HG03039 (cell line): Measurements from ENCODE around the gene TIAL1.
"Not testable (repeated sequence)": the region's sequence is repeated elsewhere in the genome, so short reads cannot be mapped to it uniquely, and the experiment has no call there.

Experiments used
- ATAC-seq: cut with Tn5 transposase; IDR thresholded peaks from one replicate; pipeline ENCODE4 v1.9.1; 2021; ENCODE audit warnings: mild to moderate bottlenecking, moderate library complexity; ENCODE audit not compliant: unreplicated experiment

Gene TIAL1

DNA sequence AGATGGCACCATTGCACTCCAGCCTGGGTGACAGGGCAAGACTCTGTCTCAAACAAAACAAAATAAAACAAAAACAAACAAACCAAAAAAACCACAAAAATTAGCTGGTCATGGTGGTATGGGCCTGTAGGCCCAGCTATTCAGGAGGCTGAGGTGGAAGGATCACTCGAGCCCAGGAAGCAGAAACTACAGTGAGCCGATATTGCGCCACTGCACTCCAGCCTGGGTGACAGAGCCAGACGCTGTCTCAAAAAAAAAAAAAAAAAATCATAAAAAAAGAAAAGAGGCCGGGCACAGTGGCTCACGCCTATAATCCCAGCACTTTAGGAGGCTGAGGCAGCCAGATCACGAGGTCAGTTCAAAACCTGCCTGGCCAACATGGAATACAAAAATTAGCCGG, 64.0 kb downstream of the TIAL1 start:
- not testable (repeated sequence) for ATAC-seq

DNA sequence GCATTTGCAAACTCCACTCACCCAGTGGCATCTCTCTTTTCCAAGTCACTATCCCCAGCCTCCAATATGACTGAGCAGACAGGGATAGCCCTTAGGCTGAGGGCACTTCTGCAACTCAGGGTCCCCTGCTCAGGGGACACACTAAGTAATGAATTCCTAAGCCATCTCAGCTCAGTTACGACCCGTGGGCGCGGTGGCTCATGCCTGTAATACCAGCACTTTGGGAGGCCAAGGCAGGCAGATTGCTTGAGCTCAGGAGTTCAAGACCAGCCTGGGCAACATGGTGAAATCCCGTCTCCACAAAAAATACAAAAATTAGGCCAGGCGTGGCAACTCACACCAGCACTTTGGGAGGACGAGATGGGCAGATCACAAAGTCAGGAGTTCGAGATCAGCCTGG, 64.5 kb downstream of the TIAL1 start:
- not testable (repeated sequence) for ATAC-seq

DNA sequence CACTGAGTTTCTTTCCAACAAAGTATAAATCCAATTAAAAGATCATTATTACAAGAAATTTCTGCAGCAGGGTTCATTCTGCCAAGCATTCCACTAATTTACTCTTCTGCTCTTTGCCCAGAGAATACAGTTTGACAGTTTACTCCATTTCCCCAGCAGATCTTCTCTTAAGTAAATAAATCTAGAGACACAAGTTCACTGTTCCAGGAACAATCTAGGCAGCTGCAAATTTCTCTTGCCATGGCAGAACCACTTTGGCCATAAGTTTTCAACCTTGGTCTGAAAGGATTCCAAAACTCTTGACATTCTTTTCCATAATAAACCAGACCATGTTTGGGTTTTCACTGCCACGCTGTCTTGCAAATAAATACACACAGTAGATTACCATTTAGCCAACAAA, 65.7 kb downstream of the TIAL1 start:
- no peak for ATAC-seq

DNA sequence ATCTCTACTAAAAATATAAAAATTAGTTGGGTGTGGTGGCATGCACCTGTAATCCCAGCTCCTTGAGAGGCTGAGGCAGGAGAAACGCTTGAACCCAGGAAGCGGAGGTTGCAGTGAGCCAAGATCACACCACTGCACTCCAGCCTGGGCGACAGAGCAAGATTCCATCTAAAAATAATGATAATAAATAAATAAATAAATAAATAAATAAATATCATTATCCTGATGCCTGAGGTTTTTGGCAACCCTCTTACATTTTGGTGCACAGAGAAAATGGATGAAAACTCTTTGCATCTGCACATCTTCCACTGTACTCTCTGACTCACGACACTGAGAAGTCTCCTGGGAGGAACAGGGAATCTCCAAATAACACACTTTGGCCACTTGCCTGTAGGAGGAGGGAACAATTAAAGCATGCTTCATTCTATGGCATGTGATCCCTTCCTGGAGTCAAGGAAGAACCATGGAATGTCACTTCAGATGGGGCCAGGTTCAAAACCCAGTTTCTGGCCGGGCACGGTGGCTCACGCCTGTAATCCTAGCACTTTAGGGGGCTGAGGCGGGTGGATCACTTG, 68.0 kb downstream of the TIAL1 start:
- not testable (repeated sequence) for ATAC-seq

DNA sequence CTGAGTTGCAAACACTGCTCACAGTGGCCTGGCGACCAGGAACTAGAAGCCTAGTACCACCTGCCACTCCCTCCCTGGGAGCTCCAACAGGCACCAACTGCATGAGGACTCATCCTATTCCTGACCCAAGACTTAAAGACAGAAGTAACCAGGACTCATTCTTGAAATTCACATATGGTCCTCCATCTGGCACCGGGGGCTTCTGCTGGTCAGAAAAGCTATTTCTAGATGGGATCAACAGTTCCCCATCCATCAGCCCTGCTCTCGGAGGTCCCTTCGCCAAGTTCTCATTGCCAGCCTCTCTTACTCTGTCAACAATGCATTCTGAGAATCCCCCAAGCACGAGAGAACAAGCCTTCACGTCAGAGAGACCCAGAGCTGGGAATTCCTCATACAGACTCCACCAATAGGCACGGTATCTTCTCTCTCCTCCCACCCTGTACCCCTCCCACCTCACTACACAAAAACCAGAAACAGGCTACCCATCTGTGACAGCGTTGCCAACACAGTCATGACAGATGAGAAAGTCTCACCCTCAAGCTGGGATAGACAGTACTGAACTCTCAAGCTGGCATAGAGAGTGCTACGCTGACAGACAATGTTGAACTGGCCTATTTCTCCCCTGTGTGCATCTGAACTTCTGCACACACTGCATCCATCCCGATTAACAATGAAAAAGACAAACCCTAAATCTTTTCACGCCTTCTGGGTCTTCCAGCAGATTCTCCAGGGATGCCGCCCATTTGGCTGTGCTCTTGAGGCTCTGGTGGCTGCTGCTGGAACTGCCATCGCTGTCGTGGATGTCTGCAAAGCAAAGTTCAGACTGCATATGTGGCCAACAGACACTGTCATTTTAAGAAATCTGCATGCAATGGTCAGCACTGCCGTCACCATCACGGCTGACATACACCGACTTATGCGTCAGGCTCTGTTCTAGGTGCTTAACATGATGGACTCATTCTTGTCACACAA, 69.9 kb downstream of the TIAL1 start:
- no peak for ATAC-seq

DNA sequence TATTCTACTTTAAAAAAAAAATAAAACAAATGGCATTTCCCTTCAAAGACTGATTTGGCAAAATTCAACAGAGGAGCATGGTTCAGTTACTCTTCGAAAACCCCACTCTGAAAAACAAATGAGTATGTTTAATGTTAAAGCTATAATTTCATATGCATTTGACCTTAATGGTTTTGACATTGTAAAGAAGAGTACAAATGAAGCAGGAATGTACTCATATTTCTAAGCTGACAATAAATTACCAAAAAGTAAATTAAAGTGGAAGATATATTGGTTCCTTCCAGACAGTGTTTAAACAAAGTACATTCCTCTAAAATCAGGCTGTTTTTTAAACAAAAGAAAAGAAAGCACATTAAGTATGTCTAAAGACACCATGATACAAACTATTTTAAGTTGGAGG, 70.6 kb downstream of the TIAL1 start:
- ATAC-seq, result no peak

DNA sequence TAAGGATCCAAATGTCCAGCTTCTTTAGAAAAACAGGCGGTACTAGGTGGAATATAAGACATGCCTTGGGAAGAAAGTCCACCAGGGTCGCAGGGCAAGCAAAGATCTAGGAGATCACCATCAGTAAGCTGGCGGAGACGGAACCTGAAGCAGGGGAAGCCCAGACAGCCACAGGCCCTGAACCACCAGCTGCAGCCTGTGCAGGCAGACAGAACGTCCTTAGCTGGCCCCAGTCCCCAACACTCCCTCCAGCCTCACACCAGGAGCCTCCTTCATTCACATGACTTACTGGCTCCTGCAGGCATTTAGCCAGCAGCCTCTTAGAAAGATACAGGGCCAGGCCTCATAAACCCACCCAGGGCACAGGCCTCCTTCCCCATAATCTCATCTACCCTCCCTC, 71.6 kb downstream of the TIAL1 start:
- ATAC-seq, result no peak

DNA sequence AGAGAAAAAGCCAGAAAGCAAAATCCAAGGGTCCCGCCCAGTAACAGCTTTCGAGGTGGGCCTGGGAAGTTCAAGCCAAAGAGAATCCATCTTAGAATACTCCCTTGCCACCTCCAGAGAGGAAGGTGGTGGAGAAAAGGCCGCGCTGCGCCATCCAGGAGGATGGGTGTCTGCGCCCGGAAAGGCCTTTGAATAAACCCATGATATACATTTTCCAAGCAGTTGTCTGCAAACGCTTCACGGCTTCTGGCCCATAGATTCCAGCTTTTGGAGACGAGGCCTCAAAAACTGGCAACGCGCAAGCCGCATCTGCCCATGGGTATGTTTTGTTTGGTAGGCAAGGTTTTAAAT, 72.1 kb downstream of the TIAL1 start:
- no peak for ATAC-seq

DNA sequence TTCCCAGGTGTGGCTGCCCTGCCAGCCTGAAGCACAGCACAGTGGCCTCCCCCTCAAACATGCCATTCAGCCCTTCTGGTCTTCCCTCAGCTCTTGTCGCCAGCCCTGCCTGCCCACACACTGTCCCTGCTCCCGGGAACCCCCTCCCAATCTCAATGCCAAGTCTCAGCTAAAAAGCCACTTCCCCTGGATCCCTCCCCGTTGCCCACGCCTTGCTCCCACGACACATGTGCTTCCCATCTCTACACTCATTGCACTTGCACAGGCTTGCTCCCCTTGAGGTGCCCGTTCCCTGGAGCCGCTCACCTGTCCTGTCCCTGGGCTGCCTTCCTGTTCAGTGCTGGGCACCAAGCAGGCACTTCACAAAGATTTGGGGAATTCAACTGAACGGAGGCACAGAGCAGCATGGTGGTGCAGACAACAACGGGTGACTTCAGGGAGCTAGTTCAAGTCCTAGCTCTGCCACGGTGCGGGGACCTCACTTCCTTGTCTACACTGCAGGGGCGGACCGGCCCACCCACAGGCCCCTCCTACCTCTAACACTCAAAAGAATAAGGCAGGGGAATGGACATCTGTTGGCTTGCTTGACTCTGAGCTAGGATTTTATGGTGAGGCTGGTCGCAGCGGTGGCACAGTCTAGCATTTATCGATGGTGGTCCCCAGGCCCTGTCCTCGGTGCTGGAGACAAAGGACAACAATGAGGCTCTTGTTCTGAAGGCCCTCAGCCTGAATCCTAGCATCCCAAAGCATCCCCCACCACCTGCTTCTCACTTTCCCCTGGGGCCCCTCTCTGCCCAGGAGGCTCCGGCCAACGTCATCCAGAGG, 72.7 kb downstream of the TIAL1 start:
- ATAC-seq, result no peak
